22Rv1 (cell line): Measurements from ENCODE around the gene GRK3.
"Not testable (repeated sequence)": the region's sequence is repeated elsewhere in the genome, so short reads cannot be mapped to it uniquely, and the experiment has no call there.

Experiments
- H3K27ac ChIP-seq: fragments of 450-650 bp; 2 replicates; pipeline ENCODE4 v1.5.1; 2017
- CTCF ChIP-seq: fragments of 450-650 bp; IDR thresholded peaks from 2 replicates; pipeline ENCODE4 v1.5.1; 2017; ENCODE audit warnings: mild to moderate bottlenecking
- ZFX ChIP-seq: fragments of 450-650 bp; IDR thresholded peaks from 2 replicates; pipeline ENCODE4 v1.6.1; 2017; ENCODE audit warnings: antibody characterized with exemption, borderline replicate concordance

Gene GRK3

DNA sequence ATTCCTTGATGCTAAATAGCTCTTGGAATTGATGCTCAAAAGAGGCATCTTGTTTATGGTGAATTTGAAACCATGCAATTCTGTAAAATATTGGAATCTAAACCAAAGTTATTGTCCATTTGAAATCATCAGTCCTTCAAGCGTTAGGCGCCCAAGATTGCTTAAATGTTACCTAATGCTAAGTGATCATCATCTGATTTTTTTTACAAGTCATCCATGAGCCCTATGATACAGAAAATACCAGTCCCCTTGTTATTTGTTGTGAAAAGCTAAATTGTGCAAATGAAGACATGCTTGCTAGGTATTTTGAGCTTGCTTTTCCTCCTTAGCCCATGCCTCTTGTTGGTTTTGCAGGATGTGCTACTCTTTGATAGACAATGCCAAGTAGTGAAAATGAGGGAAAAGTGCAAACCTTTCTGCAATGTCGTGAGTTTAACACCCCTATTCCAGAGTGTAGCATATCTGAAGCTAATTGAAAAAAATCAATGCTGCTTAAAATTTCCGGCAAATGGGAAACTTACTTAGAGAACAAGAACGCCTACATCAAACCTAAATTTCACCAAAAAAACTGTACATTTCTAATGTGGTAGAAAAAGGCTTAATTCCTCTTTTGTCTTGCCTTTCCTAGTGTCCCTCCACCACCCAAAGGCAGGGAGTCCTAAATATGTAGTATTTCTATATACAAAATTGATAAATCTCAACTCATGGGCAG is 1.9 kb downstream of the GRK3 start:
- no peak overlapping the region for H3K27ac ChIP-seq
- TF ChIP-seq ZFX, result no peak
- TF ChIP-seq CTCF, result no peak

- no peak for TF ChIP-seq ZFX
- H3K27ac ChIP-seq, result no peak overlapping the region
These were observed 2.4 kb downstream of the GRK3 start for GRCh38 chr22:25566898-25567235.

DNA sequence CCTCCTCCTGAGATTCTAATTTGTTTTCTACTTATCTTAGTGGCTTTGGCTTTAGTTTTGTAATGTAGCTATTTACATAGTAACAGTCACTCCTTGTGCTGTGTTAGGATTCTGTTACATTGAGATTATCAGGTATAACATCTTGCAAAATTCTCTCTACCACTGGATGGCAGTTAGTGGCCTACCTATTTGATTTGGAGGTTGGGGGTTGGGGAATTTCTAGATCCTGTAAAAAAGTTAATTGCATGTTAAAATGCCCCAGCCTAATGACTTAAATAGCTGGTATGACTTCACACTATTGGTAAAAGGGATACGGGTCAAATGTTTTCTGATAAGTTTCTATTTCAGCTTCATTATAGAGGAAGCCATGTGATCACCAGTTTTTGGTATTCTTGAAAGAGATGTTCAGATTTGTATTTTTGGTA is 2.8 kb downstream of the GRK3 start:
- TF ChIP-seq ZFX, result no peak
- peak; percentile 28 for TF ChIP-seq CTCF
- no peak overlapping the region for H3K27ac ChIP-seq

DNA sequence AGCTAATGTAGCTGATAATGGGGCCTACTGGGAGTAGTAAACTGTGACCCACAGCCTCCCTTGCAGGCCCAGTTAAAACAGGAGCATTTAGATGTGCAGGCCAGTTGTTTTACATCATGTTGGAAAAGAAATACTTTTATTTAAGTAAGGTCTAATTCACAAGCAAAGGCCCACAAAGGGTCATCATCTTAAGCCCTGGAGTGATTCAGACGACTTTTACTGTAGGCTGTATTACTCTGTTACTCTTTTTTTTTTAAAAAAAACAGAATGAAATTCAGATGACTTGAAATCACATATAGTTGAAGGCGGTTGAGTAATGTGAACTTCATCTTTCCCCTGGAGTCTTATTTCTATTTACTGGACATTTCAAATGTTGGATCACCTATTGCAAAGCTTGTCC is 3.6 kb downstream of the GRK3 start:
- H3K27ac ChIP-seq, result not testable (repeated sequence)

- H3K27ac ChIP-seq, result no peak overlapping the region
- no peak for TF ChIP-seq CTCF
- TF ChIP-seq ZFX, result no peak
These were observed 4.9 kb downstream of the GRK3 start for GRCh38 chr22:25569361-25569760.

DNA sequence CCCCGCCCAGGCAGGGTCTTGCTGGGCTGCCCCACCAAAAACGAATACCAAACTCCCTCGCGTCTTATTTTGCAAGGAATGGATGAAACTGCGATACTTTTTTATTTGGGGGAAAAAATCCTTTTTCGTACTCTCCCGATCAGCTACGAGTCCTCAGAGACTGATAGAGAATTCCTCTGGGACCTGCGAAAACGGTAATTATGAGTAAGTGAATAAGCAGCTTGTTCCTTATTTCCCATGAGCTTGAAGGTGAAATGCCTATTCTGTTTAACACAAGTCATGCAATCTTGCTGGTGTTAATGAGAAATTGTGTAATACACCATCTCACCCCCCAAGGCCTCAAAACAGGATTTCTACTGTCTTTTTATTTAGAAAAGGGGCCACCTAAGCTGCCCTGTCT is 5.5 kb downstream of the GRK3 start:
- H3K27ac ChIP-seq, result no peak overlapping the region
- TF ChIP-seq CTCF (no peak), ZFX (no peak)

GRCh38 chr22:25570486-25570885 is 6.0 kb downstream of the GRK3 start:
- no peak for TF ChIP-seq ZFX
- TF ChIP-seq CTCF, result no peak
- no peak overlapping the region for H3K27ac ChIP-seq

GRCh38 chr22:25571969-25572707 is 7.7 kb downstream of the GRK3 start:
- not testable (repeated sequence) for H3K27ac ChIP-seq

DNA sequence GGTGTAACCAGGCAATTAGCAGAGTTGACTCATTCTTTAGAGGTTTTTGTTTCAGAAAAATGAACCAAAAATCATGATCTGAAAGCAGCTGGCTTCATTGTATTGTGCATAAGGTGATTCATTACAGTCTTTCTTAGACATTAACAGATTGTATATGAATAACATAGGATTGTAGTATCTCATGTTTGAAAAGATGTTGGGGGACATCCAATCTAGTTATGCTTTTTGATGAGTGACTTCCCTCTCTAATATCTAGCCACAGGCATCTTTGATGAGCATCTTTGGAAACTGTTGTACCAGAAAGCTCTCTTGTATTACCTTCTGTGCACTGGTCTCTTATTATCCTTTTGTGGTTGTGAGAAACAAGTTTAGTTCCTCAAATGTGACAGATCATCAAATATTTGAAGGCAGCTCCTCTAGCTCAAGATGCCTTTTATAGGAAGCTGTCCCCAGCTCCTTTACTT is 8.3 kb downstream of the GRK3 start:
- H3K27ac ChIP-seq, result no peak overlapping the region
- TF ChIP-seq ZFX (no peak), CTCF (no peak)
